Measurements from ENCODE around the gene DIPK1B.

The DIPK1B gene

GRCh38 chr9:136689108-136689460, 23.3 kb upstream of the DIPK1B start:
- no peak overlapping the region for H3K27ac ChIP-seq
- TF ChIP-seq CTCF (conservative IDR thresholded peaks at IDR 0.05) (no peak), ZFX (IDR thresholded peaks at IDR 0.05) (no peak)

- no peak for TF ChIP-seq CTCF (conservative IDR thresholded peaks at IDR 0.05)
- no peak for TF ChIP-seq ZFX (IDR thresholded peaks at IDR 0.05)
- H3K27ac ChIP-seq, result no peak overlapping the region
Observed at GRCh38 chr9:136690104-136690805, 22.1 kb upstream of the DIPK1B start.

- TF ChIP-seq ZFX (IDR thresholded peaks at IDR 0.05) (no peak), CTCF (conservative IDR thresholded peaks at IDR 0.05) (no peak)
- no peak overlapping the region for H3K27ac ChIP-seq
Observed at GRCh38 chr9:136690806-136691261, 21.5 kb upstream of the DIPK1B start.

- H3K27ac ChIP-seq, result no peak overlapping the region
- TF ChIP-seq CTCF (conservative IDR thresholded peaks at IDR 0.05) (no peak), ZFX (IDR thresholded peaks at IDR 0.05) (no peak)
Observed at GRCh38 chr9:136691316-136692184, 20.8 kb upstream of the DIPK1B start.

GRCh38 chr9:136692185-136693134, 19.9 kb upstream of the DIPK1B start:
- TF ChIP-seq CTCF (conservative IDR thresholded peaks at IDR 0.05) (no peak), ZFX (IDR thresholded peaks at IDR 0.05) (no peak)
- no peak overlapping the region for H3K27ac ChIP-seq

GRCh38 chr9:136693135-136693489, 19.3 kb upstream of the DIPK1B start:
- peak overlapping the region; percentile 83; the same call in 1 of the 2 replicates for H3K27ac ChIP-seq
- TF ChIP-seq CTCF (conservative IDR thresholded peaks at IDR 0.05), result no peak
- no peak for TF ChIP-seq ZFX (IDR thresholded peaks at IDR 0.05)
